Stimulated activated CD8-positive, alpha-beta memory T cell treated with anti-CD3 and anti-CD28 coated beads, Interleukin-15, amount 100 ng/mL, for 48 hours (primary cell): ENCODE results near the gene RTN4RL1.

ENCODE experiments used
- DNase-seq, 2 donors: peaks; one replicate each; pipeline ENCODE4 v3.0.0-alpha.2; 2020; ENCODE audit warnings: low read depth in 2 of 2

Gene RTN4RL1

DNA sequence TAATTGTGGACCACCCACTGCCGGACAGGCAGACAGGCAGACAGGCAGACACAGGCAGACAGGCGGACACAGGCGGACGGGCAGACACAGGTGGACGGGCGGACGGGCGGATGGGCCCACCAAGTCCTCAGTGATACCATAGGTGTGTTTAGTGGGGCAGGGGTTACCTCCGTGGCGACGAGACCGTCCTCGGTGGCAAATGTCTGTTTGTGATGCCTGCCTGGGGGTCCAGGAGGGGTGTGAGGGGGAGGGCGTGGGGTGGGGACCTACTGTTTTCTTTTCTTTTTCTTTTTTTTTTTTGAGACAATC is 76.7 kb downstream of the RTN4RL1 start:
- DNase-seq: no peak

DNA sequence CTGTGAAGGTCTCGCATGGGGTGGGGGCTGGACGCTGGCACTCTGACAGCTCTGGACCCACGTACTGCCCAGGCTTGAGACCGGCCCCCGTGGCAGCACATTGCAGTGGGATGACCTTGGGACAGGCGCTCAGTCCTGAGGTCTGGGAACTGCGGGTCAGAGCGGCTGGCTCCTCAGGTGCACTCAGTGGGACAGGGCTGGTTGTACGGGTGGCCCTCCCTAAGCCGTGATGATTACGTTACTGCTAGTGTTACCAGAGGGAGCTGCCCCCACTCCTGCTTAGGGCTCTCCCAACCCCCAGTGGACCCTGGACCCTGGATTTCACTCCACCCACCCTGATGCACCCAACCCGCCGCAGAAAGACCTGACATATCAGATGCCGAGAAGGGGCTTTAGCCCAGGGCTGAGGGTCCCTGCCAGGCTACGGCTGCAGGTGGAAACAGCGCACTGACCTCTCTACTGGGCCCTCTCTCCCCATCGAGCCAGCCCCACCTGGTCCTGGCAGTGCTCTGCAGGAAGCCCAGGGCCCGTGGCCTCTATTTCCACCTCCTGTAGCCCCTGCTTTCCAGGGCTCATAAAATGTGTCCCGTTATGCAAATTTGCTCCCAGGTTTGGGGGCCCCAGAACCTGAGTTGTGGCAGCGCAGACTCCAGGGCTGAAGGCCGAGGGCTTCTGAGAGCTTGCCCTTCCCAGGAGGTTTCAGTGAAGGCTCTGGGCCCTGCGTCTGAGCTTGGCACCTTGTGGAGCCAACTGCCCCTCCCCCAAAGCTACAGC is 77.2 kb downstream of the RTN4RL1 start:
- no peak for DNase-seq

DNA sequence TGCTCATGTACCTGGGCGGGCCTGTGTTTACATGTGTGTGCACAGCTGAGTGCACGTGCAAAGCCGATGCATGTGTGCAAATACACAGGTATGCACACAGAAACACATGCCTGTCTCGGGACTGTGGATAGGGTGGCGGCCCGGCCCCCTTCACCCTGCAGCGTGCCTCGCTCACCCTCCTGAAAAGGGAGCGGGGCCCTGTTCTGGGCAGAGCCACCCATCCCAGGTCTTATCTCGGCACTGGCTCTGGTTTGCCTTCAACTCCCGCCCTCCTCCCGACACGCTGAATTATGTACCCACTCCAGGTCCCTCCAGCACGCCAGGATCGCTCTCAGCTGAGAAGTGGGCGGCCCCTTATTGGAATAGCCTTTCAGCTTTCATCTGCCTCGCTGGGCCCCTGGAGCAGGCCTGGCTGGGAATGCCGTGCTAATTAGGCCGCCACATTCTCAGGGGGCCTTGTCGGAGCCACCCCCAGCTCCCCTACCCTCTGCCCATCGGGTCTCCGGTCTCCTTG is 77.8 kb downstream of the RTN4RL1 start:
- no peak for DNase-seq

DNA sequence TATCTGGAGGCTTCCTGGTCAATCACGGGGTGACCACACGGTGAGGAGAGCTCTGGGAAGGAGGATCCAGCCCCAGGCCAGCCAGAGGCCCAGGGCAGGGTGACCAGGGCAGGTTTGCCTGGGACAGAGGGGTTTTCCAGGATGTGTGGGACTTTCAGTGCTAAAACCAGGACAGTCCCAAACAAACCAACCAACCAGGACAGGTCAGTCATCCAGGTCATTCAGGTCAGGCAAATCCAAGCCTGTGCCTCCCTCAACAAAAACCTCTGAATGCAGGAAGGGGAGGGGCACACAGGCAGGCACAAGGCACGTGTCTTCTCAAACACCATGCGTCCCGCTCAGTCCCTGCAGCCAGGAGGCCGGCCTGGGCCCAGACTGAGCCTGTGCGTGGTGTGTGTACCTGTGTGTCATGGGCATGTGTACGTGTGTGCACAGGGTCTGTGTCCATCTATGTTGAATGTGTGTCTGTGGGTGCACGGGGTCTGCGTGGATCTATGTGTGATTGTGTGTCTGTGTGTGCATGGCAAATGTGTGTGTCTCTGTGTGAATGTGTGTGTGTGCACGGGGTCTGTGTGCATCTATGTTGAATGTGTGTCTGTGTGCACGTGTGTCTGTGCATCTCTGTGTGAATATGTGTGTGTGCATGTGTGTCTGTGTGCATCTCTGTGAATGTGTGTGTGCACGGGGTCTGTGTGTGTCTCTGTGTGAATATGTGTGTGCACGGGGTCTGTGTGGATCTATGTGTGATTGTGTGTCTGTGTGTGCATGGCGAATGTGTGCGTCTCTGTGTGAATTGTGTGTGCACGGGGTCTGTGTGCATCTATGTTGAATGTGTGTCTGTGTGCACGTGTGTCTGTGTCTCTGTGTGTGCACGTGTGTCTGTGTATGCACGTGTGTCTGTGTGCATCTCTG is 78.9 kb downstream of the RTN4RL1 start:
- no peak for DNase-seq

GRCh38 chr17:1945621-1946020 is 79.5 kb downstream of the RTN4RL1 start:
- DNase-seq: no peak

DNA sequence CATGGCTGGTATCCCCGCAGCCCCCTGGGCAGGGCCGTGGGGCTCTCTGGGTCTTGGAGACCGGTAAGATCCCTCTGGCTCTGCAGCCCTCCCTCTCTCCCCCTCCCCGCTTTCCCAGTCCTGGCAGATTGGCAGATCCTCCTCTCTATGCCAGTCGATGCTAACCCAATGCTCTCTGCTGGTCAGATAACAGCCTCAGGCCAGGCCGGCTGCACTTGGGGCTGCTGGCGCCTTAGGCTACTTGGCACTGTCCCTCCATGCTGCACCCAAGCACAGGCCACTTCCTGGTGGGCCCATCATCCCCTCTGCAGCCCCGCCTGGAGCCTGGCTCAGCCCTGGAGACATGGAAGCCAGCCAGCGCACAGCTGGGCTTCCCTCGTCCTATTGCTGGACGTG is 81.7 kb downstream of the RTN4RL1 start:
- no peak for DNase-seq

DNA sequence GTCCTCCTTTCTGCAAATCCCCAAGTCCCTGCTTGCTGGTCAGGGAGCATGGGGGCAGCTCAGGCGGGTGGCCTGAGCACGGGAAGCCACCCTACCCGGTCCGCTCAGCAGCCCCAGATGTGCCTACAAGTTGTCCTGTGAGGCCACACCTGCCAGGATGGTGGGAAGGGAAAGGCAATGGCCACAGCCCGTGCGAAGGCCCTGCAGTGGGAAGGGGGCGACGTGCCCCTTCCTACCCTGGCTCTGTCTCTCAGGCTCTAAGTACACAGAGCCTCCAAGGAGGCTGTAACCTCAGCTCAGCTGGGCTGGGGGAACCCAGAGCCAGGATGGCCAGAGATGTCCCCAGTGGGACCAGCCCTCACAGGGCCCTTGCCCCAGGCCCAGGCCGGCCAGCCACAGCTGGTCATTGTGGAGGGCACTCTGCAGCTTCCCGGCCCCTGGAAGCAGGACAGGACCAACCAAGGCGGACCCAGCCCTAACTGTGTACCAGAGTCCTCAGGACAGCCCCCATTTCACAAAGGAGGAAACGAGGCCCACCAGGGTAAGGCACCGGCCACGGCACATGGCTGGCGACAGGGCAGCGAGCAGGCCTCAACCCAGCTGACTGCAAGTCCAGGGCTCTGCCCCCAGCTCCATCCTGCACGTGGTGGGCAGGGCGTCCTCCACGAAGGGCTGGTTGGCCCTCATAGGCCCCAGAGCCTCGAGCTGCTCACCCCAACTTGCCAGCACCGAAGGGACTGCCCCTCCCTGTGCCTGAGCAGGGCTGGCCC is 82.3 kb downstream of the RTN4RL1 start:
- no peak for DNase-seq

- DNase-seq: no peak
Observed at GRCh38 chr17:1942066-1942365, 83.1 kb downstream of the RTN4RL1 start.

- no peak for DNase-seq
Observed at GRCh38 chr17:1941272-1942065, 83.7 kb downstream of the RTN4RL1 start.

GRCh38 chr17:1940810-1941185 is 84.3 kb downstream of the RTN4RL1 start:
- no peak for DNase-seq

DNA sequence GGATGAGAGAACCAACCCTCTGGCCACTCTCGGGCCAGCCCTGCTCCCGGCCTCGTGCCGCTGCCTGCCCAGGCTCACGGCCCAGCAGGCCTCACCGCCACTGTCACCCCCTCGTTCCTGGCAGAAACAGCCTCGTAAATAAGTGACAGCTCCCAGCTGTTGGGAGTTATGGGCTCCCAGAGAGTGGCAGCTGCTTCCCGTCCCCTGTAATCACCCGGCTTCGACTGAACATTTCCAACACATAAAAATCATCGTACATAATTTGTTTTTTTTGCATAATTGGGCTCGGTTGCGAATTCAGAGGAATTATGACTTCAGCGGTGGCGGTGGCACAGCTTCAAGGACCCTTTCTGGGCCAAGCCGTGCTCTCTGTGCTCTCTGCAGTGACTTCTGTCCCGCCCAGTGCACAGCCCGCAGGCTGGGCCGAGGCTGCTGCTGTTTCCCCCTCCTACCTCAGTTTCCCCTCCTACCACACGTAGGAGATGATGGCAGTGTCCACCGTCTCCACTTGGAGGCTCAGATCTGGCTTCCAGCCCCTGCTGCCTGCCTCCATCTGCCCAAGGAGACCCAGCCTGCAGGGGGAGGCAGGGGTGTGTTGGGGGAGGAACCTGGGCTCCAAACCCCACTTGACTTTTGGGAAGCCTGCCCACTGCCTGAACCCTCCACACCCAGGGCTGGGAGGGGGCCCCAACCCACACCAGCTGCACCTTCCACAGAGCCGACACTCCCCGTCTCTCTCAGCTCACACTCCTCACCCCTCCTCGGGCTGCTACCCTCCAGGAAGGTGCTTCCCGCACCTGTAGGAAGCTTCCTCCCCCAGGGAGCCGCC is 84.9 kb downstream of the RTN4RL1 start:
- DNase-seq: no peak

DNA sequence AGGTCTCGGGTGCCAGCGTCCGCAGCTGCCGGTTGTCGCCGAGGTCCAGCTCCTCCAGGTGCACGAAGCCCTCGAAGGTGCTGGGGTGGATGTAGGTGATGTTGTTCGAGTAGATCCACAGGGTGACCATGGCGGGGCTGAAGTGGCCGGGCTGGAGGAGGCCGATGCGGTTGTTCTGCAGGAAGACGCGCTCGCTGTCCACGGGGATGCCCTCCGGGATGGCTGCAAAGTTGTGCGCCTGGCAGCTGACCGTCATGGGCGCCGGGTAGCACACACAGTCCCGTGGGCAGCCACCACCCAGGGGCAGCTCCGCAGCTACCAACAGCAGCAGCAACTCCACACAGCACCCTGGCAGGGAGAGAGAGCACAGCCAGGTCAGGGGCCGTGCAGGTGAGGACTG is 87.7 kb downstream of the RTN4RL1 start:
- DNase-seq: no peak

DNA sequence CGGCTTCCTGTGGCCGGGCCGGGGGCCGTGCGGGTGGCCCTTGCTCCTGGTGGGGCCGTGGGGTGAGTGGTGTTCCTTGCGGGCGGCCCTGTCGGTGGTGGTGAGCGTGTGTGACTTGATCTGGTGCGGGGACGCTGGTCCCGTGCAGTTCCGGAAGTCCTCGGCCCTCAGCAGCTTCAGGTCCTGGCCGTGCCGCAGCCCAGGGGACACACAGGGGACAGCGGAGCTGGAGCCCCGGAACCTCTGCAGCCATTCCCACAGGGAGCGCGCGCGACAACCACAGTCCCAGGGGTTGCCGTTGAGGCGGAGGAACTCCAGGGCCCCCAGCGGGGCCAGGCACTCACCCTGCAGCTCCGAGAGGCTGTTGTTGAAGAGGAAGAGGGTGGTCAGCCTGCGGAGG is 88.4 kb downstream of the RTN4RL1 start:
- DNase-seq: no peak

GRCh38 chr17:1934901-1935300 is 90.2 kb downstream of the RTN4RL1 start:
- no peak for DNase-seq

GRCh38 chr17:1933875-1934715 is 91.0 kb downstream of the RTN4RL1 start:
- no peak for DNase-seq

DNA sequence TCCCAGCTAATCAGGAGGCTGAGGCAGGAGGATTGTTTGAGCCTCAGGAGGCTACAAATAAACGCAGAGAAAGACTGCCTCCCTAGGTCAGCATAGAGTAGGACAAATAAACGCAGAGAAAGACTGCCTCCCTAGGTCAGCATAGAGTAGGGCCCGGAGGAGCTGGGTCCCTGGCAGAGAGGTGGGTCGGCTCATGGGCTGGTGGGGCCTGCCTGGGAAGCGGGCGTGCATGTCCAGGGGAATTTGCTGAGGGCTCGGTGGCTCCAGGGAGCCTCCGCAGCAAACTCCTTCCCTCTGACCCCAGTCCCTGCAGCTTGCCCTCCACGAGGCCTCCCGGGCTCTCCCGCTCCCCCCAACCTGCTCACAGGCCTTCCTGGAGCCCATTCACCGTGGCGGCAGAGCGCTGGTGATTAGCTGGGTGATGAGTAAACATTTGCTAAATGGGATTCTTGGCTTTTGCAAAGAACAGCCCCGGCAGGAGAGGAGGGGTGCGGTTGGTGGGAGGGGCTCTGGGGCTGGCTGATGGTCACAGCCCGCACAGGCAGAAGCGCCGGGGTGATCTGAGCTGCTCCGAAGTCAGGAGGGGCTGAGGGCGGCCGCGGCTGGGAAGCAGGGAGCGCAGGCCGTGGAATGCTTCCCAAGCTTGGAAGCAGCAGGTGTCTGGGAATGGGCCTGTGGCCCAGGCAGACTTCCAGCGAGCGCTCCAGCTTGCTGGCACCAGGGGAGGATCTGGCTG is 93.1 kb downstream of the RTN4RL1 start:
- DNase-seq: no peak

DNA sequence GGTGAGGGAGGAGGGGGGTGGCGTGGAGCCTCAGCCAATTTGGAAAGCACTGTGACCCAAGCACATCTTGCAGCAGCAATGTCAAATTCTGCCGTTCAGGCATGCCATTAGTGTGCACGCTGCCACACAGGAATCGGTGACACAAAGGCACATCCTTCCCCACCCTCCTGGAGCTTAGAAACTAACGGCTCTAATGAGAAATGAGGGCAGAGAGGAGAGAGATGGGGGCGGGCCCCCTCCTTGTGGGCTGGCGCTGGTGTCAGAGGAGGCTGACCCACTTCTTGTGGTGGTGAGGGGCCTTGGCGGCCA is 94.8 kb downstream of the RTN4RL1 start:
- no peak for DNase-seq

DNA sequence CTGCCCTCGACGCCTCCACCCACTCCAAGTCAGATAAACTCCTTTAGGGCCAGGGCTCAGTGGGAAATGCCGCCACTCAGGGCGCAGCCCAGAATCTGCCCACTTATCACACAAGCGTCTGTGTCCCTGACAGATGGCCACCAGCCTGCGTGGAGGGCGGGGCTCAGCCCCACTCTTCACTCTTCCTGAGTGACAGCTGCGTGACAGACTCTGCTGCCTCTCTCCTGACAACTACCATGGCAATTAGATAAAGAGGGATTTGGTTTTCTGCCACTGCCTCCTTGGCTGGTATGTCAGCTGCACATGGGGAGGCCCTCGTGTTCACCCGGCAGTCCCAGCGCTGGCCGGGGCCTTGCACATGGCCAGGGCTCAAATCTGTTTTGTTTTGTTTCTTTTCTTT is 96.2 kb downstream of the RTN4RL1 start:
- DNase-seq: no peak

GRCh38 chr17:1920948-1921351 is 104.2 kb downstream of the RTN4RL1 start:
- no peak for DNase-seq
